Endodermal cell (in vitro differentiated cells): Measurements from ENCODE around the gene SPOP. TPM values are rescaled to one million over a fixed set of nuclear protein-coding genes. Genes with fewer than 3 reads are reported as not detected.
"Not testable (repeated sequence)": the region's sequence is repeated elsewhere in the genome, so short reads cannot be mapped to it uniquely, and the experiment has no call there.

Experiments
- DNase-seq: peaks from one replicate; pipeline ENCODE4 v3.0.0-alpha.2; 2017
- H3K27ac ChIP-seq: 2 replicates; pipeline ENCODE4 v1.5.1; 2013; ENCODE audit warnings: mild to moderate bottlenecking, low read depth, low read length, moderate library complexity
- H3K27me3 ChIP-seq: 2 replicates; pipeline ENCODE4 v1.6.1; 2013; ENCODE audit warnings: mild to moderate bottlenecking, low read length, moderate library complexity; ENCODE audit not compliant: insufficient read depth, control insufficient read depth, poor library complexity, severe bottlenecking
- H3K36me3 ChIP-seq: 2 replicates; pipeline ENCODE4 v1.7.0; 2013; ENCODE audit warnings: mild to moderate bottlenecking, low read length, moderate library complexity; ENCODE audit not compliant: control insufficient read depth, insufficient read depth
- H3K4me1 ChIP-seq: one replicate; pipeline ENCODE4 v1.7.0; 2013; ENCODE audit warnings: low read length; ENCODE audit not compliant: control insufficient read depth, insufficient read depth
- H3K4me3 ChIP-seq: 2 replicates; pipeline ENCODE4 v1.5.1; 2013; ENCODE audit warnings: mild to moderate bottlenecking, low read length, moderate library complexity
- H3K9ac ChIP-seq: 2 replicates; pipeline ENCODE4 v1.6.1; 2013; ENCODE audit warnings: mild to moderate bottlenecking, low read length, moderate library complexity; ENCODE audit not compliant: poor library complexity, severe bottlenecking; ENCODE audit errors: extremely low read depth
- H3K9me3 ChIP-seq: 2 replicates; pipeline ENCODE4 v1.6.1; 2013; ENCODE audit warnings: mild to moderate bottlenecking, low read length, moderate library complexity; ENCODE audit not compliant: control insufficient read depth
- H3K27ac Mint-ChIP-seq: 2 replicates; pipeline ENCODE4 v1.8.0; 2020; ENCODE audit warnings: mixed read lengths
- H3K27me3 Mint-ChIP-seq: 2 replicates; pipeline ENCODE4 v1.8.0; 2021; ENCODE audit warnings: mild to moderate bottlenecking, mixed read lengths; ENCODE audit not compliant: insufficient read depth
- H3K36me3 Mint-ChIP-seq: 2 replicates; pipeline ENCODE4 v1.8.0; 2020; ENCODE audit warnings: low read depth, mixed read lengths
- H3K4me1 Mint-ChIP-seq: 2 replicates; pipeline ENCODE4 v1.8.0; 2020; ENCODE audit warnings: mixed read lengths
- H3K4me3 Mint-ChIP-seq: 2 replicates; pipeline ENCODE4 v1.8.0; 2020; ENCODE audit warnings: mild to moderate bottlenecking, moderate library complexity, mixed read lengths
- H3K9me3 Mint-ChIP-seq: 2 replicates; pipeline ENCODE4 v1.8.0; 2020; ENCODE audit warnings: mild to moderate bottlenecking, mixed read lengths
- CTCF ChIP-seq: fragments of 200-600 bp; sonication (generic); conservative IDR thresholded peaks from 2 replicates; pipeline ENCODE4 v1.5.0; 2021; ENCODE audit warnings: antibody characterized with exemption, mild to moderate bottlenecking
- WGBS, 2 experiments: methylation state at CpG; one replicate each; pipeline versions ENCODE4 v1.1.5 to v1.1.7; 2013; ENCODE audit warnings: missing lambda C conversion rate in 2 of 2, mixed read lengths in 1 of 2; ENCODE audit not compliant: insufficient coverage in 1 of 2, insufficient read length in 1 of 2; 5-methylcytosine and 5-hydroxymethylcytosine counted together
- total RNA-seq, 2 donors: library from RNA; stranded (reverse); fragmentation: NEBNext Ultra II Directional in 1 of 2; extraction: Animal tissue kit (Norgen Biotek cat#: 25700) in 1 of 2; gene quantifications; 2 replicates in 1 of 2; 3 replicates in 1 of 2; pipeline ENCODE4 v1.2.1, GENCODE V29; 2021

SPOP gene
- total RNA-seq, 2 donors from 2014 or later = 39.9 to 41.3 TPM

- WGBS, 2 experiments = 91 to 100% methylated on average over 7 to 8 of the region's 8 CpGs
- no peaks in the 10 kb centered on the region for H3K36me3 ChIP-seq
- no peaks in the 10 kb centered on the region for H3K9me3 ChIP-seq
Observed at GRCh38 chr17:49553676-49554335, 124.1 kb downstream of the SPOP start.

GRCh38 chr17:49552070-49552751, 125.7 kb downstream of the SPOP start:
- 94 to 97% methylated on average over 15 to 27 of the region's 27 CpGs for WGBS, 2 experiments
- no peak overlapping the region for H3K4me3 Mint-ChIP-seq
- H3K4me1 Mint-ChIP-seq = peaks cover 9% of the 10 kb centered on the region
- TF ChIP-seq CTCF = no peak
- H3K27me3 Mint-ChIP-seq = no peaks in the 10 kb centered on the region
- no peaks in the 10 kb centered on the region for H3K36me3 Mint-ChIP-seq
- H3K9me3 Mint-ChIP-seq = no peaks in the 10 kb centered on the region
- no peak overlapping the region for H3K9ac ChIP-seq
- DNase-seq = peak; percentile 50
- no peak overlapping the region for H3K27ac ChIP-seq
- H3K27ac Mint-ChIP-seq = no peak overlapping the region
- H3K4me1 ChIP-seq = peaks cover 7% of the 10 kb centered on the region
- H3K4me3 ChIP-seq = no peak overlapping the region
- no peaks in the 10 kb centered on the region for H3K36me3 ChIP-seq
- peaks cover 6% of the 10 kb centered on the region for H3K27me3 ChIP-seq
- H3K9me3 ChIP-seq = no peaks in the 10 kb centered on the region

More at GRCh38 chr17:49553676-49554335, 124.1 kb downstream of the SPOP start:
- DNase-seq = no peak
- Mint-ChIP-seq H3K4me1 (no peaks in the 10 kb centered on the region), H3K4me3 (no peak overlapping the region), H3K27ac (no peak overlapping the region), H3K9me3 (no peaks in the 10 kb centered on the region), H3K36me3 (no peaks in the 10 kb centered on the region), H3K27me3 (peaks cover 11% of the 10 kb centered on the region)
- H3K4me3 ChIP-seq = no peak overlapping the region
- H3K4me1 ChIP-seq = no peaks in the 10 kb centered on the region
- no peak overlapping the region for H3K9ac ChIP-seq
- H3K27me3 ChIP-seq = peaks cover 8% of the 10 kb centered on the region
- no peak overlapping the region for H3K27ac ChIP-seq
- TF ChIP-seq CTCF = no peak

GRCh38 chr17:49551221-49552069, 126.5 kb downstream of the SPOP start:
- Histone ChIP-seq H3K4me1 (peaks cover 9% of the 10 kb centered on the region), H3K9me3 (no peaks in the 10 kb centered on the region), H3K27me3 (no peaks in the 10 kb centered on the region), H3K27ac (no peak overlapping the region), H3K9ac (no peak overlapping the region), H3K4me3 (no peak overlapping the region), H3K36me3 (no peaks in the 10 kb centered on the region)
- no peaks in the 10 kb centered on the region for H3K9me3 Mint-ChIP-seq
- H3K4me3 Mint-ChIP-seq = no peak overlapping the region
- 92 to 97% methylated on average over 5 to 12 of the region's 12 CpGs for WGBS, 2 experiments
- H3K36me3 Mint-ChIP-seq = no peaks in the 10 kb centered on the region
- H3K4me1 Mint-ChIP-seq = peaks cover 14% of the 10 kb centered on the region
- DNase-seq = no peak
- H3K27ac Mint-ChIP-seq = no peak overlapping the region
- TF ChIP-seq CTCF = no peak
- H3K27me3 Mint-ChIP-seq = no peaks in the 10 kb centered on the region

GRCh38 chr17:49550764-49551163, 127.1 kb downstream of the SPOP start:
- H3K4me3 Mint-ChIP-seq, H3K27me3 Mint-ChIP-seq, DNase-seq, H3K4me1 ChIP-seq, H3K9me3 ChIP-seq, H3K27me3 ChIP-seq, H3K27ac Mint-ChIP-seq, H3K4me3 ChIP-seq, H3K9ac ChIP-seq, H3K36me3 ChIP-seq, H3K36me3 Mint-ChIP-seq, H3K27ac ChIP-seq, H3K9me3 Mint-ChIP-seq: not testable (repeated sequence)
- peaks cover 14% of the 10 kb centered on the region for H3K4me1 Mint-ChIP-seq
- WGBS, 2 experiments = 82 to 90% methylated on average over 8 to 9 of the region's 9 CpGs
